Sigmoid colon (tissue), 7 donors: ENCODE results near the gene COL4A3. TPM values are rescaled to one million over a fixed set of nuclear protein-coding genes. Genes with fewer than 3 reads are reported as not detected.

ENCODE experiments used
- DNase-seq: peaks from one replicate; pipeline ENCODE4 v3.0.0-alpha.2; 2019
- H3K27ac ChIP-seq, 4 donors: fragments of 200-600 bp; sonication (generic); one replicate each; pipeline ENCODE4 v1.5.1; 2016 to 2019; ENCODE audit warnings: mild to moderate bottlenecking in 1 of 4
- H3K27me3 ChIP-seq, 3 donors: fragments of 200-600 bp; sonication (generic); one replicate each; pipeline ENCODE4 v1.5.1; 2019; ENCODE audit warnings: mild to moderate bottlenecking in 1 of 3
- H3K36me3 ChIP-seq, 4 donors: fragments of 200-600 bp; sonication (generic); one replicate each; pipeline ENCODE4 v1.5.1; 2016 to 2019
- H3K4me1 ChIP-seq, 4 donors: fragments of 200-600 bp; sonication (generic); one replicate each; pipeline ENCODE4 v1.5.1; 2017 to 2019
- H3K4me3 ChIP-seq, 4 donors: fragments of 200-600 bp; sonication (generic); one replicate each; pipeline ENCODE4 v1.5.1; 2017 to 2019; ENCODE audit warnings: mild to moderate bottlenecking in 2 of 4, moderate library complexity in 1 of 4
- H3K9me3 ChIP-seq, 4 donors: fragments of 200-600 bp in 3 of 4; sonication (generic) in 3 of 4; one replicate each; pipeline versions ENCODE4 v1.5.1 to v1.6.1; 2013 to 2019
- CTCF ChIP-seq, 4 experiments: fragments of 450-650 bp in 3 of 4; fragments of 200-600 bp in 1 of 4; IDR thresholded peaks; one replicate each; pipeline ENCODE4 v1.5.1; 2016 to 2019; ENCODE audit warnings: antibody characterized with exemption in 4 of 4, mild to moderate bottlenecking in 3 of 4, moderate library complexity in 2 of 4
- EP300 ChIP-seq, 4 donors: sonication (generic); formaldehyde crosslinking; IDR thresholded peaks; one replicate each; pipeline ENCODE4 v1.6.1; 2017; ENCODE audit warnings: antibody characterized with exemption in 4 of 4
- POLR2A ChIP-seq, 2 donors: fragments of 450-650 bp; IDR thresholded peaks; one replicate each; pipeline ENCODE4 v1.6.1; 2016; ENCODE audit warnings: antibody characterized with exemption in 2 of 2, mild to moderate bottlenecking in 2 of 2, moderate library complexity in 2 of 2
- POLR2AphosphoS5 ChIP-seq, 4 donors: sonication (generic); formaldehyde crosslinking; IDR thresholded peaks; one replicate each; pipeline ENCODE4 v1.6.1; 2017; ENCODE audit warnings: antibody characterized with exemption in 4 of 4
- WGBS, 2 donors: extraction: QIAGEN DNeasy Blood & Tissue Kit; methylation state at CpG; one replicate each; pipeline ENCODE4 v1.1.7; 2013; 5-methylcytosine and 5-hydroxymethylcytosine counted together
- intact Hi-C: fragments of 100-400 bp; cut with DNase I; formaldehyde crosslinking; loops from one replicate; pipeline ENCODE4 v1.15.1; 2023
- polyA plus RNA-seq, 3 donors: library from polyadenylated mRNA; stranded (reverse); fragments of 200-250 nt; gene quantifications; one replicate each; pipeline ENCODE4 v1.2.3, GENCODE V29; 2013
- total RNA-seq, 4 donors: library from RNA; depleted of rRNA; stranded (reverse); fragments of >200 nt; gene quantifications; one replicate each; pipeline ENCODE4 v1.1.0, GENCODE V29; 2016
- donor health status: healthy with polysubstance abuse.
- donor health status: Bipolar disorder and iron deficiency.
- donor health status: healthy.

COL4A3 gene
- total and polyA plus RNA-seq, 7 donors: under 0.01 to 1.6 (median 0.93) TPM; not detected in 1

GRCh38 chr2:227311861-227312506, 147.6 kb downstream of the COL4A3 start:
- H3K27ac ChIP-seq: no peak overlapping the region
- 95% methylated on average over 5 of the region's 5 CpGs for WGBS, 2 donors
- H3K27me3 ChIP-seq: no peaks in the 10 kb centered on the region
- H3K36me3 ChIP-seq: no peaks in the 10 kb centered on the region
- TF ChIP-seq POLR2A (IDR thresholded peaks at IDR 0.05) (no peak), CTCF (IDR thresholded peaks at IDR 0.05) (no peak), EP300 (IDR thresholded peaks at IDR 0.05) (no peak)
- no peaks in the 10 kb centered on the region for H3K9me3 ChIP-seq
- DNase-seq: no peak
- intact Hi-C loops: no loop called here
- H3K4me1 ChIP-seq: no peaks in the 10 kb centered on the region
- H3K4me3 ChIP-seq: no peak overlapping the region

- Histone ChIP-seq H3K4me3 (no peak overlapping the region), H3K36me3 (no peaks in the 10 kb centered on the region), H3K27ac (no peak overlapping the region), H3K9me3 (no peaks in the 10 kb centered on the region), H3K27me3 (no peaks in the 10 kb centered on the region), H3K4me1 (no peaks in the 10 kb centered on the region)
- TF ChIP-seq POLR2AphosphoS5 (IDR thresholded peaks at IDR 0.05) (no peak), EP300 (IDR thresholded peaks at IDR 0.05) (no peak), CTCF (IDR thresholded peaks at IDR 0.05) (no peak), POLR2A (IDR thresholded peaks at IDR 0.05) (no peak)
- WGBS, 2 donors: 45 to 49% methylated on average over 2 of the region's 2 CpGs
- DNase-seq: no peak
- intact Hi-C loops: no loop called here
Measured at GRCh38 chr2:227312579-227312978, 148.2 kb downstream of the COL4A3 start.

GRCh38 chr2:227313310-227313709, 148.9 kb downstream of the COL4A3 start:
- H3K4me1 ChIP-seq: no peaks in the 10 kb centered on the region
- TF ChIP-seq CTCF (IDR thresholded peaks at IDR 0.05) (no peak), POLR2AphosphoS5 (IDR thresholded peaks at IDR 0.05) (no peak), POLR2A (IDR thresholded peaks at IDR 0.05) (no peak), EP300 (IDR thresholded peaks at IDR 0.05) (no peak)
- no peaks in the 10 kb centered on the region for H3K9me3 ChIP-seq
- no peaks in the 10 kb centered on the region for H3K36me3 ChIP-seq
- DNase-seq: no peak
- no peak overlapping the region for H3K4me3 ChIP-seq
- intact Hi-C loops: no loop called here
- no peaks in the 10 kb centered on the region for H3K27me3 ChIP-seq
- 94 to 97% methylated on average over 1 of the region's 1 CpG for WGBS, 2 donors
- H3K27ac ChIP-seq: no peak overlapping the region

GRCh38 chr2:227317834-227318233, 153.4 kb downstream of the COL4A3 start:
- intact Hi-C loops: no loop called here
- 96 to 97% methylated on average over 2 of the region's 2 CpGs for WGBS, 2 donors
- Histone ChIP-seq H3K4me1 (no peaks in the 10 kb centered on the region), H3K27ac (no peak overlapping the region), H3K36me3 (no peaks in the 10 kb centered on the region), H3K4me3 (no peak overlapping the region), H3K9me3 (no peaks in the 10 kb centered on the region), H3K27me3 (no peaks in the 10 kb centered on the region)
- no peak for DNase-seq
- no peak for TF ChIP-seq CTCF (IDR thresholded peaks at IDR 0.05)
- no peak for TF ChIP-seq EP300 (IDR thresholded peaks at IDR 0.05)
- no peak for TF ChIP-seq POLR2AphosphoS5 (IDR thresholded peaks at IDR 0.05)
- TF ChIP-seq POLR2A (IDR thresholded peaks at IDR 0.05): no peak
